HG03095 (cell line): ENCODE results near the gene FOXD2.

Source experiments
- ATAC-seq: cut with Tn5 transposase; IDR thresholded peaks from one replicate; pipeline ENCODE4 v1.9.1; 2021; ENCODE audit warnings: moderate library complexity; ENCODE audit not compliant: unreplicated experiment

FOXD2 gene

GRCh38 chr1:47416319-47417169, 21.3 kb upstream of the FOXD2 start:
- ATAC-seq = no peak

- no peak for ATAC-seq
Measured at GRCh38 chr1:47417170-47418044, 20.4 kb upstream of the FOXD2 start.

GRCh38 chr1:47418122-47418521, 19.7 kb upstream of the FOXD2 start:
- ATAC-seq = no peak

GRCh38 chr1:47418681-47419325, 19.0 kb upstream of the FOXD2 start:
- no peak for ATAC-seq

- ATAC-seq = no peak
Measured at GRCh38 chr1:47420547-47420946, 17.3 kb upstream of the FOXD2 start.

GRCh38 chr1:47423872-47424271, 14.0 kb upstream of the FOXD2 start:
- ATAC-seq = no peak

- no peak for ATAC-seq
Measured at GRCh38 chr1:47424336-47424982, 13.4 kb upstream of the FOXD2 start.

GRCh38 chr1:47431534-47431933, 6.3 kb upstream of the FOXD2 start:
- no peak for ATAC-seq

- ATAC-seq = no peak
Measured at GRCh38 chr1:47432071-47433036, 5.5 kb upstream of the FOXD2 start.

GRCh38 chr1:47433037-47433421, 4.8 kb upstream of the FOXD2 start:
- ATAC-seq = no peak

- no peak for ATAC-seq
Measured at GRCh38 chr1:47433477-47434050, 4.3 kb upstream of the FOXD2 start.

GRCh38 chr1:47434051-47434842, 3.6 kb upstream of the FOXD2 start:
- no peak for ATAC-seq

GRCh38 chr1:47435506-47436303, 2.1 kb upstream of the FOXD2 start:
- ATAC-seq = no peak

GRCh38 chr1:47436304-47436978, 1.4 kb upstream of the FOXD2 start:
- peak; percentile 41 for ATAC-seq

- ATAC-seq = peak; percentile 15
Measured at GRCh38 chr1:47436979-47437446, 831 bp upstream of the FOXD2 start.

- ATAC-seq = no peak
Measured at GRCh38 chr1:47438165-47439016, 547 bp downstream of the FOXD2 start.
